ENCODE measurements around the gene ADAMTS15.

ADAMTS15 gene

GRCh38 chr11:130456286-130456685, 7.8 kb downstream of the ADAMTS15 start:
- Mint-ChIP-seq H3K9me3 (ENCODE audit: low read depth) (no peaks in the 10 kb centered on the region), H3K27ac (no peak overlapping the region), H3K4me3 (no peak overlapping the region), H3K36me3 (no peaks in the 10 kb centered on the region), H3K4me1 (ENCODE audit: low read depth) (no peaks in the 10 kb centered on the region), H3K27me3 (peaks cover 6% of the 10 kb centered on the region)

- Mint-ChIP-seq H3K27me3 (peaks cover 4% of the 10 kb centered on the region), H3K4me3 (no peak overlapping the region), H3K9me3 (ENCODE audit: low read depth) (no peaks in the 10 kb centered on the region), H3K4me1 (ENCODE audit: low read depth) (no peaks in the 10 kb centered on the region), H3K36me3 (no peaks in the 10 kb centered on the region), H3K27ac (no peak overlapping the region)
Observed at GRCh38 chr11:130457623-130458409, 9.4 kb downstream of the ADAMTS15 start.

GRCh38 chr11:130458410-130458729, 9.9 kb downstream of the ADAMTS15 start:
- no peak overlapping the region for H3K27ac Mint-ChIP-seq
- H3K27me3 Mint-ChIP-seq, result peaks cover 4% of the 10 kb centered on the region
- no peak overlapping the region for H3K4me3 Mint-ChIP-seq
- H3K36me3 Mint-ChIP-seq, result no peaks in the 10 kb centered on the region
- no peaks in the 10 kb centered on the region for H3K9me3 Mint-ChIP-seq (ENCODE audit: low read depth)
- no peaks in the 10 kb centered on the region for H3K4me1 Mint-ChIP-seq (ENCODE audit: low read depth)

GRCh38 chr11:130459521-130459920, 11.1 kb downstream of the ADAMTS15 start:
- no peaks in the 10 kb centered on the region for H3K9me3 Mint-ChIP-seq (ENCODE audit: low read depth)
- H3K36me3 Mint-ChIP-seq, result no peaks in the 10 kb centered on the region
- H3K27ac Mint-ChIP-seq, result no peak overlapping the region
- no peak overlapping the region for H3K4me3 Mint-ChIP-seq
- H3K27me3 Mint-ChIP-seq, result no peaks in the 10 kb centered on the region
- no peaks in the 10 kb centered on the region for H3K4me1 Mint-ChIP-seq (ENCODE audit: low read depth)

GRCh38 chr11:130462101-130462885, 13.8 kb downstream of the ADAMTS15 start:
- no peaks in the 10 kb centered on the region for H3K27me3 Mint-ChIP-seq
- no peaks in the 10 kb centered on the region for H3K9me3 Mint-ChIP-seq (ENCODE audit: low read depth)
- H3K4me1 Mint-ChIP-seq (ENCODE audit: low read depth), result no peaks in the 10 kb centered on the region
- H3K4me3 Mint-ChIP-seq, result no peak overlapping the region
- H3K36me3 Mint-ChIP-seq, result no peaks in the 10 kb centered on the region
- no peak overlapping the region for H3K27ac Mint-ChIP-seq

- Mint-ChIP-seq H3K9me3 (ENCODE audit: low read depth) (no peaks in the 10 kb centered on the region), H3K36me3 (no peaks in the 10 kb centered on the region), H3K4me1 (ENCODE audit: low read depth) (no peaks in the 10 kb centered on the region), H3K27me3 (no peaks in the 10 kb centered on the region), H3K4me3 (no peak overlapping the region), H3K27ac (no peak overlapping the region)
Observed at GRCh38 chr11:130462931-130463330, 14.5 kb downstream of the ADAMTS15 start.

- H3K4me3 Mint-ChIP-seq, result no peak overlapping the region
- H3K36me3 Mint-ChIP-seq, result no peaks in the 10 kb centered on the region
- no peaks in the 10 kb centered on the region for H3K4me1 Mint-ChIP-seq (ENCODE audit: low read depth)
- no peaks in the 10 kb centered on the region for H3K27me3 Mint-ChIP-seq
- no peak overlapping the region for H3K27ac Mint-ChIP-seq
- no peaks in the 10 kb centered on the region for H3K9me3 Mint-ChIP-seq (ENCODE audit: low read depth)
Observed at GRCh38 chr11:130464291-130464812, 15.9 kb downstream of the ADAMTS15 start.

- Mint-ChIP-seq H3K27me3 (no peaks in the 10 kb centered on the region), H3K4me1 (ENCODE audit: low read depth) (no peaks in the 10 kb centered on the region), H3K36me3 (no peaks in the 10 kb centered on the region)
Observed at GRCh38 chr11:130465263-130465662, 16.8 kb downstream of the ADAMTS15 start.

GRCh38 chr11:130467116-130467900, 18.9 kb downstream of the ADAMTS15 start:
- no peaks in the 10 kb centered on the region for H3K4me1 Mint-ChIP-seq (ENCODE audit: low read depth)
- no peaks in the 10 kb centered on the region for H3K27me3 Mint-ChIP-seq
- no peak overlapping the region for H3K4me3 Mint-ChIP-seq
- H3K36me3 Mint-ChIP-seq, result no peaks in the 10 kb centered on the region
- no peaks in the 10 kb centered on the region for H3K9me3 Mint-ChIP-seq (ENCODE audit: low read depth)
- no peak overlapping the region for H3K27ac Mint-ChIP-seq

More at GRCh38 chr11:130465263-130465662, 16.8 kb downstream of the ADAMTS15 start:
- H3K27ac Mint-ChIP-seq, result no peak overlapping the region
- H3K9me3 Mint-ChIP-seq (ENCODE audit: low read depth), result no peaks in the 10 kb centered on the region
- H3K4me3 Mint-ChIP-seq, result no peak overlapping the region

- Mint-ChIP-seq H3K27ac (no peak overlapping the region), H3K9me3 (ENCODE audit: low read depth) (no peaks in the 10 kb centered on the region), H3K27me3 (no peaks in the 10 kb centered on the region), H3K4me1 (ENCODE audit: low read depth) (no peaks in the 10 kb centered on the region), H3K4me3 (no peak overlapping the region), H3K36me3 (no peaks in the 10 kb centered on the region)
Observed at GRCh38 chr11:130469181-130469580, 20.7 kb downstream of the ADAMTS15 start.

- Mint-ChIP-seq H3K36me3 (no peaks in the 10 kb centered on the region), H3K4me1 (ENCODE audit: low read depth) (no peaks in the 10 kb centered on the region), H3K27ac (no peak overlapping the region), H3K27me3 (no peaks in the 10 kb centered on the region), H3K4me3 (no peak overlapping the region), H3K9me3 (ENCODE audit: low read depth) (no peaks in the 10 kb centered on the region)
Observed at GRCh38 chr11:130470832-130471706, 22.6 kb downstream of the ADAMTS15 start.

- Mint-ChIP-seq H3K36me3 (no peaks in the 10 kb centered on the region), H3K4me3 (no peak overlapping the region), H3K27ac (no peak overlapping the region), H3K27me3 (no peaks in the 10 kb centered on the region), H3K4me1 (ENCODE audit: low read depth) (no peaks in the 10 kb centered on the region), H3K9me3 (ENCODE audit: low read depth) (no peaks in the 10 kb centered on the region)
Observed at GRCh38 chr11:130471731-130472433, 23.4 kb downstream of the ADAMTS15 start.

GRCh38 chr11:130472434-130472961, 24.1 kb downstream of the ADAMTS15 start:
- H3K9me3 Mint-ChIP-seq (ENCODE audit: low read depth), result no peaks in the 10 kb centered on the region
- no peak overlapping the region for H3K27ac Mint-ChIP-seq
- no peaks in the 10 kb centered on the region for H3K4me1 Mint-ChIP-seq (ENCODE audit: low read depth)
- no peaks in the 10 kb centered on the region for H3K36me3 Mint-ChIP-seq
- no peak overlapping the region for H3K4me3 Mint-ChIP-seq
- no peaks in the 10 kb centered on the region for H3K27me3 Mint-ChIP-seq

Data from activated naive CD8-positive, alpha-beta T cell (primary cell).